ENCODE data around the gene ANKRD22. TPM values are rescaled to one million over a fixed set of nuclear protein-coding genes. Genes with fewer than 3 reads are reported as not detected.
A peak's percentile ranks its signal among the peaks of the same experiment; 100 is the strongest.

Gene ANKRD22
- total and polyA plus RNA-seq, 10 of the 15 experiments (the other 5 are each of a cell fraction or from before 2014, with no cell fraction given) = 0.30 to 1.3 (median 0.71) TPM

GRCh38 chr10:88793712-88794299 is 57.8 kb downstream of the ANKRD22 start (continued):
- TF ChIP-seq NFIC (IDR thresholded peaks at IDR 0.05; ENCODE audit: low read depth, low read length) (peak; percentile 90), ZNF207 (IDR thresholded peaks at IDR 0.05; ENCODE audit: borderline replicate concordance) (no peak), PAX5 (IDR thresholded peaks at IDR 0.05; ENCODE audit: borderline replicate concordance, low read depth, low read length) (no peak), RELB (IDR thresholded peaks at IDR 0.05; ENCODE audit: low read depth) (0 out of 2 replicates have a peak, but pooled peaks have one; percentile 50), BHLHE40 (IDR thresholded peaks at IDR 0.05; ENCODE audit: borderline replicate concordance in 1 of 2, low read depth in 2 of 2, low read length in 1 of 2) (0 out of 4 replicates have a peak, but pooled peaks of 1 of the 2 experiments have one; percentile 17), YY1 (IDR thresholded peaks at IDR 0.05; ENCODE audit: low read depth, low read length) (no peak), CREM (IDR thresholded peaks at IDR 0.05; ENCODE audit: low read depth) (peak; percentile 41; the same call in 1 of the 2 replicates), FOXM1 (IDR thresholded peaks at IDR 0.05; ENCODE audit: low read depth, low read length) (peak; percentile 57; the same call in 1 of the 2 replicates), KLF5 (IDR thresholded peaks at IDR 0.05; ENCODE audit: partially characterized antibody) (no peak), DPF2 (IDR thresholded peaks at IDR 0.05) (peak; percentile 58; the same call in 1 of the 2 replicates), MYC (IDR thresholded peaks at IDR 0.05; ENCODE audit: insufficient read depth, insufficient read length, insufficient replicate concordance, low read length, severe bottlenecking) (no peak), JUND (IDR thresholded peaks at IDR 0.05; ENCODE audit: low read depth, low read length) (0 out of 2 replicates have a peak, but pooled peaks have one; percentile 46), ZSCAN29 (IDR thresholded peaks at IDR 0.05) (no peak), NR2F1 (conservative IDR thresholded peaks at IDR 0.05) (peak; percentile 94), IKZF1 (conservative IDR thresholded peaks at IDR 0.05) (peak; percentile 62), SRF (IDR thresholded peaks at IDR 0.05; ENCODE audit: low read depth in 2 of 2, low read length in 2 of 2) (no peak), IRF3 (IDR thresholded peaks at IDR 0.05) (no peak), STAT3 (IDR thresholded peaks at IDR 0.05; ENCODE audit: low read depth, low read length) (no peak), ZBED1 (IDR thresholded peaks at IDR 0.05; ENCODE audit: borderline replicate concordance) (no peak), CREB1 (IDR thresholded peaks at IDR 0.05; ENCODE audit: low read depth) (0 out of 2 replicates have a peak, but pooled peaks have one; percentile 51), BCLAF1 (IDR thresholded peaks at IDR 0.05) (no peak), TAF1 (IDR thresholded peaks at IDR 0.05; ENCODE audit: borderline replicate concordance, low read depth, low read length) (no peak), MTA2 (IDR thresholded peaks at IDR 0.05; ENCODE audit: low read depth) (peak; percentile 74), ZNF24 (IDR thresholded peaks at IDR 0.05) (no peak), RELA (IDR thresholded peaks at IDR 0.05; ENCODE audit: borderline replicate concordance, partially characterized antibody) (no peak)
- TF ChIP-seq, protein P1, sequence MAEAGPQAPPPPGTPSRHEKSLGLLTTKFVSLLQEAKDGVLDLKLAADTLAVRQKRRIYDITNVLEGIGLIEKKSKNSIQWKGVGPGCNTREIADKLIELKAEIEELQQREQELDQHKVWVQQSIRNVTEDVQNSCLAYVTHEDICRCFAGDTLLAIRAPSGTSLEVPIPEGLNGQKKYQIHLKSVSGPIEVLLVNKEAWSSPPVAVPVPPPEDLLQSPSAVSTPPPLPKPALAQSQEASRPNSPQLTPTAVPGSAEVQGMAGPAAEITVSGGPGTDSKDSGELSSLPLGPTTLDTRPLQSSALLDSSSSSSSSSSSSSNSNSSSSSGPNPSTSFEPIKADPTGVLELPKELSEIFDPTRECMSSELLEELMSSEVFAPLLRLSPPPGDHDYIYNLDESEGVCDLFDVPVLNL (IDR thresholded peaks at IDR 0.05; ENCODE audit: low read depth, low read length) = no peak

Data from GM12878 (cell line).